Prostate gland (tissue), 2 donors: ENCODE results near the gene EPB41L5. TPM values are rescaled to one million over a fixed set of nuclear protein-coding genes. Genes with fewer than 3 reads are reported as not detected.

ENCODE experiments used
- DNase-seq: peaks from one replicate; pipeline ENCODE4 v3.0.0-alpha.2; 2019; ENCODE audit warnings: low spot score
- H3K27ac ChIP-seq, 2 donors: fragments of 200-600 bp; sonication (generic); 2 replicates each; pipeline ENCODE4 v1.5.1; 2017 to 2019
- H3K27me3 ChIP-seq: fragments of 200-600 bp; sonication (generic); replicated peaks from 2 replicates; pipeline ENCODE4 v1.5.1; 2019; ENCODE audit not compliant: insufficient read depth
- H3K36me3 ChIP-seq, 2 donors: fragments of 200-600 bp; sonication (generic); 1 replicate in 1 of 2; 2 replicates in 1 of 2; pipeline versions ENCODE4 v1.5.1 to v1.8.1; 2017 to 2019
- H3K4me1 ChIP-seq: fragments of 200-600 bp; sonication (generic); replicated peaks from 2 replicates; pipeline ENCODE4 v1.5.1; 2019
- H3K4me3 ChIP-seq, 2 donors: fragments of 200-600 bp; sonication (generic); 2 replicates each; pipeline ENCODE4 v1.5.1; 2017 to 2019
- H3K9me3 ChIP-seq: fragments of 200-600 bp; sonication (generic); 2 replicates; pipeline ENCODE4 v1.5.1; 2017
- CTCF ChIP-seq, 4 experiments: fragments of 200-600 bp in 2 of 4; fragments of 450-650 bp in 2 of 4; sonication (generic) in 2 of 4; IDR thresholded peaks; 1 replicate in 3 of 4; 2 replicates in 1 of 4; pipeline ENCODE4 v1.5.1; 2016 to 2019; ENCODE audit warnings: antibody characterized with exemption in 4 of 4, mild to moderate bottlenecking in 2 of 4, moderate library complexity in 2 of 4
- POLR2A ChIP-seq: fragments of 450-650 bp; IDR thresholded peaks from one replicate; pipeline ENCODE4 v1.6.1; 2016; ENCODE audit warnings: antibody characterized with exemption, mild to moderate bottlenecking
- POLR2AphosphoS5 ChIP-seq: sonication (generic); formaldehyde crosslinking; IDR thresholded peaks from one replicate; pipeline ENCODE4 v1.6.1; 2017; ENCODE audit warnings: antibody characterized with exemption
- WGBS: methylation state at CpG from one replicate; pipeline ENCODE4 v1.1.5; 2018; 5-methylcytosine and 5-hydroxymethylcytosine counted together
- intact Hi-C: fragments of 100-400 bp; cut with DNase I; formaldehyde crosslinking; loops from one replicate; pipeline ENCODE4 v1.14.2; 2022
- total RNA-seq, 2 donors: library from RNA; depleted of rRNA; stranded (reverse); fragments of >200 nt; gene quantifications; one replicate each; pipeline ENCODE4 v1.1.0, GENCODE V29; 2016

The EPB41L5 gene
- total RNA-seq, 2 donors from 2014 or later, result 37.1 to 51.1 TPM

DNA sequence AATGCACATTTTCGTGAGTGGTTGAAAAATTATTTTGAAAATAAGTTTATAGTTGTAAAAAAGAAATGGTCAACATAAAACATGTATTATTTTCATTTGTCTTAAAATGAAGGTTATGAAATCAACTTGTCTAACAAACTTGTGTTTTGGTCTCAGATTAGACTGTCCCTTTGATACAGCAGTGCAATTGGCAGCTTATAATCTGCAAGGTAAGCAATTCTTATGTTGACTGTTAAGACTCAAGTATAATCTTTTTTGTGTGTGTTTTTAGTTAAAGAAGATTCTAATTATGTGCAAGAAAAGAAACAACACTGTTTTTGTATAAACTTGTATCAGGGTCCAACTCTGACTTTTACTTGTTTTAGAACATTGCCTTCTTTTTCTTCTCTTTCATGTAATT, 62.7 kb downstream of the EPB41L5 start:
- no peaks in the 10 kb centered on the region for H3K9me3 ChIP-seq
- no peaks in the 10 kb centered on the region for H3K27me3 ChIP-seq
- H3K4me1 ChIP-seq, result no peaks in the 10 kb centered on the region
- no peak for DNase-seq
- no peak overlapping the region for H3K4me3 ChIP-seq
- TF ChIP-seq POLR2AphosphoS5 (no peak), POLR2A (no peak), CTCF (IDR thresholded peaks at IDR 0.05) (no peak)
- no peak overlapping the region for H3K27ac ChIP-seq
- intact Hi-C loops, result no loop called here
- 98% methylated on average over 1 of the region's 1 CpG for WGBS
- H3K36me3 ChIP-seq, result no peaks in the 10 kb centered on the region

GRCh38 chr2:120077896-120078295, 65.0 kb downstream of the EPB41L5 start:
- Histone ChIP-seq H3K4me1 (no peaks in the 10 kb centered on the region), H3K27me3 (no peaks in the 10 kb centered on the region), H3K27ac (no peak overlapping the region), H3K4me3 (no peak overlapping the region), H3K9me3 (no peaks in the 10 kb centered on the region), H3K36me3 (no peaks in the 10 kb centered on the region)
- TF ChIP-seq CTCF (IDR thresholded peaks at IDR 0.05) (no peak), POLR2AphosphoS5 (no peak), POLR2A (no peak)
- intact Hi-C loops, result no loop called here
- 78% methylated on average over 3 of the region's 3 CpGs for WGBS
- DNase-seq, result no peak

DNA sequence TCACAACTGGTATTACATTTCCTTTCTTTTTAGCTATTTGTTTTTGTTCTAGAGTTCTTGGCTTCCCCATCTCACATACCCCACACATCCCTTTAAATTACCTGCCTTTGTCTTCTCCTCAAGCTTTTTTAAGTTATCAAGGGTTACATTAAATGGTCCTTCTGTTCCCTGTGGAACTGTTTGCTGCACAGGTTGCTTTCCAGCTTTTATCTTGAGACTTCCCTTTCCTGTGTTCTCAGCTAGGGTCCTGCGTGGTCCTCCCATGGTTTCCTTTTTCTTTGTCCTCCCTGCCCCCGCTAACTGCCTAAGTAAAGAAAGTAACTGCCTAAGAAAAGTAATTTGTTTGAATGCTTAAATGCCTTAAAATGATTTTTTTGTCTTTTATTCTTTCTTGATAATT, 66.8 kb downstream of the EPB41L5 start:
- intact Hi-C loops, result no loop called here
- Histone ChIP-seq H3K27me3 (no peaks in the 10 kb centered on the region), H3K27ac (no peak overlapping the region), H3K4me1 (no peaks in the 10 kb centered on the region), H3K4me3 (no peak overlapping the region), H3K36me3 (no peaks in the 10 kb centered on the region), H3K9me3 (no peaks in the 10 kb centered on the region)
- no peak for TF ChIP-seq POLR2A
- TF ChIP-seq POLR2AphosphoS5, result no peak
- TF ChIP-seq CTCF (IDR thresholded peaks at IDR 0.05), result no peak
- no peak for DNase-seq
- 79% methylated on average over 2 of the region's 2 CpGs for WGBS

GRCh38 chr2:120091436-120091835, 78.6 kb downstream of the EPB41L5 start:
- WGBS, result 54% methylated on average over 3 of the region's 3 CpGs
- DNase-seq, result no peak
- Histone ChIP-seq H3K36me3 (no peaks in the 10 kb centered on the region), H3K27ac (no peak overlapping the region), H3K4me3 (no peak overlapping the region), H3K4me1 (no peaks in the 10 kb centered on the region), H3K9me3 (no peaks in the 10 kb centered on the region), H3K27me3 (no peaks in the 10 kb centered on the region)
- intact Hi-C loops, result no loop called here
- no peak for TF ChIP-seq POLR2AphosphoS5
- TF ChIP-seq CTCF (IDR thresholded peaks at IDR 0.05), result no peak
- TF ChIP-seq POLR2A, result no peak

DNA sequence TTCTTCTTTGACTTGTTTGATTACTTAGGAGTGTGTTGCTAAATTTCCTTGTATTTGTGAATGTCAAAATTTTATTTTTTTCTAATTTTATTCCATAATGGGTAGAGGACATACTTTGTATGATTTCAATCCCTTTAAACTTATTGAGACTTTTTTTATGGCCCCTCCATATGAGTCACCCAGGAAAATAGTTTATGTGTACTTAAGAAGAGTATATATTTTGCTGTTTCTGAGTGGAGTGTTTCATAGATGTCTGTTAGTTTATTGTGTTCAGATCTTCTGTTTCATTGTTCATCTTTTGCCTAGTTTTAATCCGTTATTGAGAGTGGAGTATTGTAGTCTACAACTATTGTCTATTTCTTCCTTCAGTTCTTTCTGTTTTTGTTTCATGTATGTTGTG, 81.9 kb downstream of the EPB41L5 start:
- Histone ChIP-seq H3K27ac (no peak overlapping the region), H3K9me3 (no peaks in the 10 kb centered on the region), H3K4me1 (no peaks in the 10 kb centered on the region), H3K36me3 (no peaks in the 10 kb centered on the region), H3K27me3 (no peaks in the 10 kb centered on the region), H3K4me3 (no peak overlapping the region)
- WGBS, result 81% methylated on average over 1 of the region's 1 CpG
- no peak for DNase-seq
- intact Hi-C loops, result no loop called here
- TF ChIP-seq POLR2A (no peak), POLR2AphosphoS5 (no peak), CTCF (IDR thresholded peaks at IDR 0.05) (no peak)
